Large intestine (tissue), 3 donors: ENCODE data around the gene SH2D1B. TPM values are rescaled to one million over a fixed set of nuclear protein-coding genes. Genes with fewer than 3 reads are reported as not detected.
A peak's percentile ranks its signal among the peaks of the same experiment; 100 is the strongest.

Experiments
- DNase-seq, 2 donors: peaks; one replicate each; pipeline versions ENCODE4 v3.0.0 to v3.0.0-alpha.2; 2013
- H3K27ac ChIP-seq: one replicate; pipeline ENCODE4 v1.5.1; 2013; ENCODE audit warnings: low read length
- H3K27me3 ChIP-seq: 2 replicates; pipeline ENCODE4 v1.6.1; 2013; ENCODE audit warnings: low read length; ENCODE audit not compliant: control insufficient read depth, insufficient read depth
- H3K36me3 ChIP-seq: 2 replicates; pipeline ENCODE4 v1.6.1; 2013; ENCODE audit warnings: low read length; ENCODE audit not compliant: control insufficient read depth, insufficient read depth
- H3K4me1 ChIP-seq: one replicate; pipeline ENCODE4 v1.6.1; 2013; ENCODE audit warnings: low read length; ENCODE audit not compliant: control insufficient read depth, insufficient read depth
- H3K4me3 ChIP-seq: one replicate; pipeline ENCODE4 v1.5.1; 2013; ENCODE audit warnings: low read length
- H3K9me3 ChIP-seq: one replicate; pipeline ENCODE4 v1.6.1; 2013; ENCODE audit warnings: mild to moderate bottlenecking, low read depth, low read length, moderate library complexity; ENCODE audit not compliant: control insufficient read depth
- WGBS: methylation state at CpG from one replicate; pipeline ENCODE4 v1.1.5; 2013; ENCODE audit warnings: low lambda C conversion rate; ENCODE audit not compliant: insufficient coverage; 5-methylcytosine and 5-hydroxymethylcytosine counted together
- polyA plus RNA-seq: library from polyadenylated mRNA; unstranded; fragments of 120-200 nt; gene quantifications from one replicate; pipeline ENCODE4 v1.2.1, GENCODE V29; 2013

SH2D1B gene
- polyA plus RNA-seq, 1 donor: 2.1 TPM

GRCh38 chr1:162404550-162405160 is 7.3 kb downstream of the SH2D1B start:
- Histone ChIP-seq H3K9me3 (no peaks in the 10 kb centered on the region), H3K4me1 (no peaks in the 10 kb centered on the region), H3K36me3 (no peaks in the 10 kb centered on the region), H3K27me3 (no peaks in the 10 kb centered on the region), H3K4me3 (no peak overlapping the region), H3K27ac (no peak overlapping the region)
- DNase-seq: no peak
- 100% methylated on average over 2 of the region's 5 CpGs for WGBS

- H3K9me3 ChIP-seq: no peaks in the 10 kb centered on the region
- H3K36me3 ChIP-seq: no peaks in the 10 kb centered on the region
- H3K4me1 ChIP-seq: no peaks in the 10 kb centered on the region
- H3K4me3 ChIP-seq: no peak overlapping the region
- H3K27me3 ChIP-seq: peaks cover 3% of the 10 kb centered on the region
- WGBS: no CpG with 5 or more reads among the region's 10 CpGs
- H3K27ac ChIP-seq: no peak overlapping the region
- DNase-seq: no peak
Observed at GRCh38 chr1:162400790-162401355, 11.1 kb downstream of the SH2D1B start.

GRCh38 chr1:162398999-162399580 is 12.8 kb downstream of the SH2D1B start:
- H3K4me1 ChIP-seq: no peaks in the 10 kb centered on the region
- no peak for DNase-seq
- H3K9me3 ChIP-seq: no peaks in the 10 kb centered on the region
- no peak overlapping the region for H3K27ac ChIP-seq
- WGBS: no CpG with 5 or more reads among the region's 8 CpGs
- no peaks in the 10 kb centered on the region for H3K36me3 ChIP-seq
- H3K27me3 ChIP-seq: peaks cover 3% of the 10 kb centered on the region
- H3K4me3 ChIP-seq: no peak overlapping the region

GRCh38 chr1:162397943-162398560 is 13.9 kb downstream of the SH2D1B start:
- Histone ChIP-seq H3K27ac (no peak overlapping the region), H3K27me3 (peaks cover 3% of the 10 kb centered on the region), H3K36me3 (no peaks in the 10 kb centered on the region), H3K4me3 (no peak overlapping the region), H3K9me3 (no peaks in the 10 kb centered on the region), H3K4me1 (no peaks in the 10 kb centered on the region)
- no peak for DNase-seq
- WGBS: no CpG with 5 or more reads among the region's 3 CpGs

- no peak overlapping the region for H3K4me3 ChIP-seq
- peaks cover 3% of the 10 kb centered on the region for H3K27me3 ChIP-seq
- H3K4me1 ChIP-seq: no peaks in the 10 kb centered on the region
- H3K36me3 ChIP-seq: no peaks in the 10 kb centered on the region
- no peak for DNase-seq
- WGBS: no CpG with 5 or more reads among the region's 3 CpGs
- H3K27ac ChIP-seq: no peak overlapping the region
- no peaks in the 10 kb centered on the region for H3K9me3 ChIP-seq
Observed at GRCh38 chr1:162397039-162397448, 14.9 kb downstream of the SH2D1B start.

- no peak overlapping the region for H3K27ac ChIP-seq
- no peak overlapping the region for H3K4me3 ChIP-seq
- no CpG with 5 or more reads among the region's 3 CpGs for WGBS
- no peaks in the 10 kb centered on the region for H3K9me3 ChIP-seq
- no peaks in the 10 kb centered on the region for H3K36me3 ChIP-seq
- peaks cover 3% of the 10 kb centered on the region for H3K27me3 ChIP-seq
- peaks cover 6% of the 10 kb centered on the region for H3K4me1 ChIP-seq
- no peak for DNase-seq
Observed at GRCh38 chr1:162396201-162396906, 15.6 kb downstream of the SH2D1B start.

- peaks cover 30% of the 10 kb centered on the region for H3K4me1 ChIP-seq
- H3K4me3 ChIP-seq: no peak overlapping the region
- H3K27me3 ChIP-seq: no peaks in the 10 kb centered on the region
- DNase-seq: peak in 1 of 2 donors; percentile 63
- peaks cover 3% of the 10 kb centered on the region for H3K9me3 ChIP-seq
- WGBS: no CpG with 5 or more reads among the region's 4 CpGs
- H3K27ac ChIP-seq: no peak overlapping the region
- H3K36me3 ChIP-seq: no peaks in the 10 kb centered on the region
Observed at GRCh38 chr1:162391790-162392563, 20.0 kb downstream of the SH2D1B start.

GRCh38 chr1:162390396-162391185 is 21.3 kb downstream of the SH2D1B start:
- peaks cover 3% of the 10 kb centered on the region for H3K9me3 ChIP-seq
- peaks cover 30% of the 10 kb centered on the region for H3K4me1 ChIP-seq
- 84% methylated on average over 7 of the region's 15 CpGs for WGBS
- no peaks in the 10 kb centered on the region for H3K36me3 ChIP-seq
- H3K4me3 ChIP-seq: no peak overlapping the region
- no peaks in the 10 kb centered on the region for H3K27me3 ChIP-seq
- H3K27ac ChIP-seq: peak overlapping the region; percentile 30
- no peak for DNase-seq

GRCh38 chr1:162389971-162390370 is 22.0 kb downstream of the SH2D1B start:
- WGBS: no CpG with 5 or more reads among the region's 9 CpGs
- peak; percentile 77 to 85 for DNase-seq
- Histone ChIP-seq H3K27ac (peak overlapping the region; percentile 54), H3K27me3 (no peaks in the 10 kb centered on the region), H3K36me3 (no peaks in the 10 kb centered on the region), H3K4me3 (no peak overlapping the region), H3K9me3 (peaks cover 3% of the 10 kb centered on the region), H3K4me1 (peaks cover 30% of the 10 kb centered on the region)
